Spleen (tissue), 7 donors: Measurements from ENCODE around the gene MAGI2.

Experiments
- POLR2A ChIP-seq, 3 donors: fragments of 450-650 bp; IDR thresholded peaks; one replicate each; pipeline ENCODE4 v1.5.1; 2017; ENCODE audit warnings: antibody characterized with exemption in 3 of 3, mild to moderate bottlenecking in 1 of 3
- TF ChIP-seq, protein P1 (sequence below), 11 experiments: fragments of 200-600 bp in 7 of 11; fragments of 450-650 bp in 4 of 11; sonication (generic) in 4 of 11; IDR thresholded peaks in 8 of 11; conservative IDR thresholded peaks in 3 of 11; 1 replicate in 7 of 11; 2 replicates in 4 of 11; pipeline versions ENCODE4 v1.4.0 to v1.8.0; 2016 to 2021; ENCODE audit warnings: antibody characterized with exemption in 11 of 11, inconsistent platforms in 4 of 11, mild to moderate bottlenecking in 1 of 11
- donor health status: DM: no; HTN: no; CAD: no; lungs with moderate emphysema.
- donor health status: DM: no; HTN: no; CAD: no.
- donor health status: DM: no; HTN: no; CAD: no.

DNA sequence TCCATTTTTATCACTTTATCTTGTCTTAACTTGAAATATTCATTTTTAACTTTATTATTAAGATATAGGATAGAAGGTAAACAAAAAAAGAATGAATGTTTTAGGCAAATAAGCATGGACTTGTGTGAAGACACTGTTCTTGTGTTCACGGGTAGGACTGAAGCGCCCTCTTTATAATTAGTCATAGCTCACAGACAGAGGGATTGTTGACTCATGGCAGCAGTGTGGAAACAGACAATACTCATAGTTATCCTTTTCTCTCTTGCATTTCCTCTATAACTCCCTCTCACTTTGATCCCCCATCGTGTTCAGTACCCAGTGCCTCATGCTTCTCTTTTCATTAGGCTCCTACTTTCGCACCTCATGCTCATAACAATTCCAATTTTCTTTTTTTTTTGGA is 923.1 kb downstream of the MAGI2 start:
- TF ChIP-seq, protein P1, sequence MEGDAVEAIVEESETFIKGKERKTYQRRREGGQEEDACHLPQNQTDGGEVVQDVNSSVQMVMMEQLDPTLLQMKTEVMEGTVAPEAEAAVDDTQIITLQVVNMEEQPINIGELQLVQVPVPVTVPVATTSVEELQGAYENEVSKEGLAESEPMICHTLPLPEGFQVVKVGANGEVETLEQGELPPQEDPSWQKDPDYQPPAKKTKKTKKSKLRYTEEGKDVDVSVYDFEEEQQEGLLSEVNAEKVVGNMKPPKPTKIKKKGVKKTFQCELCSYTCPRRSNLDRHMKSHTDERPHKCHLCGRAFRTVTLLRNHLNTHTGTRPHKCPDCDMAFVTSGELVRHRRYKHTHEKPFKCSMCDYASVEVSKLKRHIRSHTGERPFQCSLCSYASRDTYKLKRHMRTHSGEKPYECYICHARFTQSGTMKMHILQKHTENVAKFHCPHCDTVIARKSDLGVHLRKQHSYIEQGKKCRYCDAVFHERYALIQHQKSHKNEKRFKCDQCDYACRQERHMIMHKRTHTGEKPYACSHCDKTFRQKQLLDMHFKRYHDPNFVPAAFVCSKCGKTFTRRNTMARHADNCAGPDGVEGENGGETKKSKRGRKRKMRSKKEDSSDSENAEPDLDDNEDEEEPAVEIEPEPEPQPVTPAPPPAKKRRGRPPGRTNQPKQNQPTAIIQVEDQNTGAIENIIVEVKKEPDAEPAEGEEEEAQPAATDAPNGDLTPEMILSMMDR (IDR thresholded peaks at IDR 0.05 in 8 of 11, conservative IDR thresholded peaks at IDR 0.05 in 3 of 11), result no peak
- no peak for TF ChIP-seq POLR2A (IDR thresholded peaks at IDR 0.05)
